Activated T-cell treated with anti-CD3 and anti-CD28 coated beads, Interleukin-2, amount 50 U/mL, for 72 hours (primary cell): Measurements from ENCODE around the gene TBXA2R. TPM values are rescaled to one million over a fixed set of nuclear protein-coding genes. Genes with fewer than 3 reads are reported as not detected.
A peak's percentile ranks its signal among the peaks of the same experiment; 100 is the strongest.
"Not testable (repeated sequence)": the region's sequence is repeated elsewhere in the genome, so short reads cannot be mapped to it uniquely, and the experiment has no call there.

ENCODE experiments used
- ATAC-seq, 2 donors: fragments of 150-1000 bp; cut with Tn5 transposase; replicated peaks in 1 of 2; 2 replicates each; pipeline ENCODE4 v1.10.0; 2021; ENCODE audit warnings: moderate library complexity in 2 of 2, mild to moderate bottlenecking in 1 of 2
- DNase-seq, 2 donors: peaks; one replicate each; pipeline ENCODE4 v3.0.0; 2021 to 2022; ENCODE audit warnings: mixed read lengths in 1 of 2
- H3K27ac Mint-ChIP-seq: one replicate; pipeline ENCODE4 v1.8.0; 2022; ENCODE audit warnings: mild to moderate bottlenecking, moderate library complexity, mixed read lengths
- H3K27me3 Mint-ChIP-seq: one replicate; pipeline ENCODE4 v1.8.0; 2022; ENCODE audit warnings: low read depth, mixed read lengths
- H3K36me3 Mint-ChIP-seq, 2 donors: one replicate each; pipeline ENCODE4 v1.8.0; 2022; ENCODE audit warnings: mixed read lengths in 2 of 2, mild to moderate bottlenecking in 1 of 2; ENCODE audit not compliant: insufficient read depth in 2 of 2
- H3K4me1 Mint-ChIP-seq: one replicate; pipeline ENCODE4 v1.8.0; 2022; ENCODE audit warnings: low read depth, mixed read lengths
- H3K4me3 Mint-ChIP-seq, 2 donors: one replicate each; pipeline ENCODE4 v1.8.0; 2022; ENCODE audit warnings: mild to moderate bottlenecking in 2 of 2, mixed read lengths in 2 of 2, moderate library complexity in 2 of 2
- H3K9me3 Mint-ChIP-seq, 2 donors: one replicate each; pipeline ENCODE4 v1.8.0; 2022; ENCODE audit warnings: mixed read lengths in 2 of 2
- total RNA-seq, 2 donors: library from RNA; stranded (reverse); gene quantifications; one replicate each; pipeline ENCODE4 v1.2.3, GENCODE V29; 2022

TBXA2R gene
- total RNA-seq, 2 donors from 2014 or later: 1.5 to 2.9 TPM

- Mint-ChIP-seq H3K4me1 (peaks cover 21% of the 10 kb centered on the region), H3K36me3 (peaks cover 2 to 4% of the 10 kb centered on the region in 2 donors), H3K4me3 (peak overlapping the region; percentile 84 to 88), H3K9me3 (no peaks in the 10 kb centered on the region), H3K27me3 (no peaks in the 10 kb centered on the region), H3K27ac (no peak overlapping the region)
- DNase-seq (peak; percentile 99), ATAC-seq (peak; percentile 93)
Measured at GRCh38 chr19:3572132-3572854, 34.4 kb downstream of the TBXA2R start.

- Mint-ChIP-seq H3K4me1 (peaks cover 21% of the 10 kb centered on the region), H3K9me3 (no peaks in the 10 kb centered on the region), H3K36me3 (peaks cover 2 to 4% of the 10 kb centered on the region in 2 donors), H3K4me3 (no peak overlapping the region), H3K27me3 (no peaks in the 10 kb centered on the region), H3K27ac (no peak overlapping the region)
- no peak for DNase-seq
- no peak for ATAC-seq
Measured at GRCh38 chr19:3570606-3571011, 36.1 kb downstream of the TBXA2R start.

DNA sequence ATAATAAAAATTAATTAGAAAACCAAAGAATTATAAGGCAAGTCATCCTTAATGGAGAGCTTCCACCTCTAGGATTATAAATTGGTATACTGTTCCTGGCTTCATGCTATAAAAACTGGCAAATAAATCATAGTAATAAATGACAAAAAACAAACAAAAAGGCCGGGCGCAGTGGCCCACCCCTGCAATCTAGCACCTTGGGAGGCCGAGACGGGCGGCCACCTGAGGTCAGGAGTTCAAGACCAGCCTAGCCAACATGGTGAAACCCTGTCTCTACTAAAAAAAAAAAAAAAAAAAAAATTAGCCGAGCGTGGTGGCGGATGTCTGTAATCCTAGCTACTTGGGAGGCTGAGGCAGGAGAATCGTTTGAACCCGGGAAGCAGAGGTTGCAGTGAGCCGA, 36.6 kb downstream of the TBXA2R start:
- not testable (repeated sequence) for H3K27ac Mint-ChIP-seq, H3K4me3 Mint-ChIP-seq, H3K9me3 Mint-ChIP-seq, H3K36me3 Mint-ChIP-seq, H3K27me3 Mint-ChIP-seq, DNase-seq, ATAC-seq
- H3K4me1 Mint-ChIP-seq: peaks cover 21% of the 10 kb centered on the region

- Mint-ChIP-seq H3K36me3 (no peaks in the 10 kb centered on the region), H3K9me3 (no peaks in the 10 kb centered on the region), H3K4me1 (no peaks in the 10 kb centered on the region), H3K27me3 (no peaks in the 10 kb centered on the region), H3K4me3 (no peak overlapping the region), H3K27ac (no peak overlapping the region)
- ATAC-seq: no peak
- DNase-seq: no peak
Measured at GRCh38 chr19:3565139-3565538, 41.5 kb downstream of the TBXA2R start.

DNA sequence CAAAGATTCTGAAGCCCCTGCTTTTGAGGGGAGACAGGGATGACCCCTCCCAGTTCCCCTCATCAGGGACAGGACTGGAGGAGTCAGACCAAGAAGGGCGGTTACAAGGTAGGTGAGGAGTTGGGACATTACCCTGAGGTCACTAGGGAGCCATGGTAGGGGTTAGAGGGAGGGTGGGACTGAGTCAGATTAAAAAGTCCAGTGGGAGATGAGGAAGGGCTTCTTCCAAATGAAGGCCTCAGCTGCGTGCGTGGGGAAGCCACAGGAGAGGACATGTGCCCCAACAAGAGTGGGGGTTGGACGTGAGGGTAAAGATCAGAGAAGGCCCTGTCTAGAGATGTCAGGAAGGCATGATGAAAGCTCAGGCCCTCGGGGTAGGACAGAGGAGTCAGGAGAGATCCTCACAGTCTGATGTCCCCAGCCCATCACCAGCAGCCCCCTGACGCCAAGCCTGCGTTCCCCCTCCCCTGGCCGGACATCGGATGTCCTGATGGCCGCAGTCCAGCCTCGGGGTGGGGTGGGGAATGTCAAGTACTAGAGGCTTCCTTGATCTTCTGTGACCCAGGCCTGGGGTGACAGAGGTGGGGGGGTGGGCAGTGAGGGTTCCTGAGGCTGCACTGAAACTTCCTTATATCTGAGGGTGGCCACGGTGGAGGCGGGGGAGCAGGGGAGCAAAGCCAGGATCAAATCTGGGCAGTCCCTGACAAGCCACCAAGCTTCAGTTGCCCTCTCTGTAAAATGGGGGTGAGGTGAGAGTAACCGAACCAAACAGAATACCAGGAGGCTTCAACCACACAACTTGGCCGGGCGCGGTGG, 42.8 kb downstream of the TBXA2R start:
- peaks cover 4% of the 10 kb centered on the region for H3K4me1 Mint-ChIP-seq
- no peaks in the 10 kb centered on the region for H3K27me3 Mint-ChIP-seq
- no peak overlapping the region for H3K27ac Mint-ChIP-seq
- no peaks in the 10 kb centered on the region for H3K36me3 Mint-ChIP-seq
- no peak overlapping the region for H3K4me3 Mint-ChIP-seq
- ATAC-seq (no peak), DNase-seq (no peak)
- no peaks in the 10 kb centered on the region for H3K9me3 Mint-ChIP-seq

- peak within 1 kb of the TSS; percentile 87 for H3K27ac Mint-ChIP-seq
- H3K9me3 Mint-ChIP-seq: no peaks in the 10 kb centered on the region
- H3K36me3 Mint-ChIP-seq: peaks cover 0 to 2% of the 10 kb centered on the region in 2 donors
- ATAC-seq (peak; percentile 93 to 94), DNase-seq (peak; percentile 98)
- peaks cover 52% of the 10 kb centered on the region for H3K4me1 Mint-ChIP-seq
- H3K27me3 Mint-ChIP-seq: no peaks in the 10 kb centered on the region
- peak within 1 kb of the TSS; percentile 85 to 96 for H3K4me3 Mint-ChIP-seq
Measured at GRCh38 chr19:3557461-3558248, 49.0 kb downstream of the TBXA2R start, which contains the start of gene MFSD12. MFSD12 (minus strand) TSS chr19:3557586; CDS start chr19:3557403, 183 bp downstream.

DNA sequence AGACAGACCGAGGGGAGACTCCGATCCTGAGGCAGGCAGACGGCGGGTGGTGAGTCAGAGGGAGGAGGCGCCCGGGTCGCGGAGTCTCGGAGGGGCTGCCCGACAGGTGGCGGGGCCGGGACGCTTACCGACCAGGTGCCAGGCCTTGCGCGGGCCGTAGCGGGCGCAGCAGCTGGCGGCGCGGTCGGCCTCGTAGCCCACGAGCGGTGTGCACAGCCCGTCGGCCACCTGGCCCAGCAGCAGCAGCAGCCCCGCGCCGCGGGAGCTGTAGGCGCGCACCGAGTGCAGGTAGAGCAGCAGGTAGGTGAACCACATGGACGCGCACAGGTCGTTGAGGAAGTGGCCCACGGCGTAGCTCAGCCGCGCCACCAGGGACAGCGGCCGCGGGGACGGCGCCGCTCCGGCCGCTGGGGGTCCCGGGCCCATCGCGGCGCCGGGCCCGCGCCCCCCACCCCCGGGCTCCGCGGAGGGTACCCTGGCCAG, 49.7 kb downstream of the TBXA2R start:
- Mint-ChIP-seq H3K36me3 (peaks cover 0 to 2% of the 10 kb centered on the region in 2 donors), H3K9me3 (no peaks in the 10 kb centered on the region), H3K4me1 (peaks cover 55% of the 10 kb centered on the region), H3K27me3 (no peaks in the 10 kb centered on the region), H3K27ac (peak overlapping the region; percentile 56), H3K4me3 (peak overlapping the region; percentile 85 to 96)
- DNase-seq (peak; percentile 74 to 80), ATAC-seq (peak; percentile 46 to 54)

DNA sequence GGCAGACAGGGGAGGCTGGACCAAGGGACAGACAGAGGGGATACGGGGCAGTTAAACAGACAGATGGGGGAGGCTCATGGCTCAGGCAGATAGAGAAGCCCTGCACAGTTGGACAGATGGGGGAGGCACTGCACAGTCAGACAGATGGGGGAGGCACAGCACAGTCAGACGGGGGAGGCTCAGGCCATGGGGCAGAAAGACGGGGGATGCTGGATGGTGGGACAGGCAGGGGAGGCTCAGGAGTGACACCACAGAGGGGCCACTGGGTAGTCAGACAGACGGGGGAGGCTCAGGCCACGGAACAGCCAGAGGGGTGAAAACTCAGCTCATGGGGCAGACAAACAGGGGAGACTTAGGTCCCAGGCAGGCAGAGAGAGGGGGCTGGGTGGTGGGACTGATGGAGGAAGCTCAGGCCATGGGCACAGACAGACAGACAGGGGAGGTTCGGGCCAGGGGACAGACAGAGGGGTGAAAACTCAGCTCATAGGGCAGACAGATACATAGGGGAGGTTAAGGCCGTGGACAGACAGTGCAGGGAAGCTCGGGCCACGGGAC, 50.2 kb downstream of the TBXA2R start:
- H3K4me3 Mint-ChIP-seq: peak overlapping the region; percentile 85 to 96
- no peaks in the 10 kb centered on the region for H3K27me3 Mint-ChIP-seq
- peaks cover 0 to 2% of the 10 kb centered on the region in 2 donors for H3K36me3 Mint-ChIP-seq
- peaks cover 55% of the 10 kb centered on the region for H3K4me1 Mint-ChIP-seq
- ATAC-seq (no peak), DNase-seq (no peak)
- no peaks in the 10 kb centered on the region for H3K9me3 Mint-ChIP-seq
- H3K27ac Mint-ChIP-seq: peak overlapping the region; percentile 56

GRCh38 chr19:3555653-3556422, 50.8 kb downstream of the TBXA2R start:
- DNase-seq (no peak), ATAC-seq (no peak)
- Mint-ChIP-seq H3K27ac (peak overlapping the region; percentile 93), H3K4me3 (peak overlapping the region; percentile 85 to 96), H3K9me3 (no peaks in the 10 kb centered on the region), H3K4me1 (peaks cover 55% of the 10 kb centered on the region), H3K36me3 (peaks cover 0 to 2% of the 10 kb centered on the region in 2 donors), H3K27me3 (no peaks in the 10 kb centered on the region)

- peak overlapping the region; percentile 85 to 96 for H3K4me3 Mint-ChIP-seq
- H3K27ac Mint-ChIP-seq: peak overlapping the region; percentile 93
- H3K4me1 Mint-ChIP-seq: peaks cover 55% of the 10 kb centered on the region
- no peaks in the 10 kb centered on the region for H3K27me3 Mint-ChIP-seq
- H3K36me3 Mint-ChIP-seq: peaks cover 0 to 2% of the 10 kb centered on the region in 2 donors
- ATAC-seq (no peak), DNase-seq (peak in 1 of 2 donors; percentile 40)
- no peaks in the 10 kb centered on the region for H3K9me3 Mint-ChIP-seq
Measured at GRCh38 chr19:3554254-3555083, 52.2 kb downstream of the TBXA2R start.

DNA sequence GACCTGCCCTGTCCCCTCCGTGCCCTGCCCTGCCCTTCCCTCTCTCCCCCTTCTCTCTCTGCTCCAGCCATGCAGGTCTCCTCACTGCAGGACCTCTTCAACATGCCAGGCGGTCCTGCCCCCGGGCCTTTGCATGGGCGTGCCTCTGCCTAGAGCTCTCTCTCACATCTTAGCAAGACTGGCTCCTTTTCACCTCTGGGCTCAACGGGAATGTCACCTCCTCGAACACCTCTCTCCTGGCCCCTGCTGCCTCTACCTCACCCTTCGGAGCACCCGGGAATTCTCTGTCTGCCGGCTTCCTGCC, 54.9 kb downstream of the TBXA2R start:
- Mint-ChIP-seq H3K4me3 (no peak overlapping the region), H3K36me3 (peaks cover 0 to under 1% of the 10 kb centered on the region in 2 donors), H3K9me3 (no peaks in the 10 kb centered on the region), H3K27ac (no peak overlapping the region), H3K4me1 (peaks cover 42% of the 10 kb centered on the region), H3K27me3 (no peaks in the 10 kb centered on the region)
- no peak for DNase-seq
- ATAC-seq: no peak
